HG02973 (cell line): ENCODE measurements around the gene BRD9.
"Not testable (repeated sequence)": the region's sequence is repeated elsewhere in the genome, so short reads cannot be mapped to it uniquely, and the experiment has no call there.

Experiments used
- ATAC-seq: cut with Tn5 transposase; IDR thresholded peaks from one replicate; pipeline ENCODE4 v1.9.1; 2021; ENCODE audit warnings: moderate library complexity; ENCODE audit not compliant: unreplicated experiment

The BRD9 gene

DNA sequence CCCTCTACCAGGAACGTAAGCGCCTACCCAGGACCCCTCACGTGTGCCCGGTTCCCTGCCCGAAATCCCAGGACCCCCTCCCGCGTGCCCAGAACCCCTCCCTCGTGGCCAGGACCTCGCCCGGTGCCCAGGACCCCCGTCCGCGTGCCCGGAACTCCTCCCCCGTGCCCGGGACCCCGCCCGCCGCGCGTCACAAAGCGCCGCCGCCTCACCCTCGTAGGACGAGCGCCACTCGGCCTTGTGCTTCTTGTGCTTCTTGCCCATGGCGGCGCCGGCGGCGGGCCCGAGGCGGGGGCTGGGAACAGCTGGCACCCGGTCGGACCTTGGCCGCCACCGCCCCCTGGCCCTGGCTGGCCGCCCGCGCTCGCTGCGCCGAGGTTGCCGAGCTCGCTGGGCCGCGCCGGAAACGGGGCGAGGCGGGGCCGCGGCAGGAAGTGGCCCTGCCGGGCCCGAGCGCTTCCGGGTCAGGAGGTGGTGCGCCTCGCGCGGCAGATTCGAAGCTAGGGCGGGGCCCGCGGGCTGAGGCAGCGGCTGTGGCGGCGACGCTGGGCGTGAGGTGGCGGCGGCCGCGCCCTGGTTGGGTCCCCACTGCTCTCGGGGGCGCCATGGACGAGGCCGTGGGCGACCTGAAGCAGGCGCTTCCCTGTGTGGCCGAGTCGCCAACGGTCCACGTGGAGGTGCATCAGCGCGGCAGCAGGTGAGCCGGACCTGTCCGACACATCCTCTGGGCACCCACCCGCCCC lies at the start of gene BRD9, which contains the start of gene TRIP13:
Gene BRD9, minus strand, starts transcription at position 408 of the 743 bp plus-strand sequence. Its CDS starts 144 bp downstream, at position 264.
Gene TRIP13, plus strand, starts transcription at position 491 of the 743 bp plus-strand sequence. Its CDS starts 115 bp downstream, at position 606.
- peak; percentile 92 for ATAC-seq

DNA sequence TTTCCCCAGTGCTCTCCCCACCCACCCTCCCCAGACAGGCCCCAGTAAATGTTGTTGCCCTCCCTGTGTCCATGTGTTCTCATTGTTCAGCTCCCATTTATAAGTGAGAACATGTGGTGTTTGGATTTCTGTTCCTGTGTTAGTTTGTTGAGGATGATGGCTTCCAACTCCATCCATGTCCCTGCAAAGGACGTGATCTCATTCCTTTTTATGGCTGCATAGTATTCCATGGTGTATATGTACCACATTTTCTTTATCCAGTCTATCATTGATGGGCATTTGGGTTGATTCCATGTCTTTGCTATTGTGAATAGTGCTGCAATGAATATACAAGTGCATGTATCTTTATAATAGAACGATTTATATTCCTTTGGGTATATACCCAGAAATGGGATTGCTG lies 48.1 kb upstream of the BRD9 start:
- ATAC-seq: not testable (repeated sequence)

DNA sequence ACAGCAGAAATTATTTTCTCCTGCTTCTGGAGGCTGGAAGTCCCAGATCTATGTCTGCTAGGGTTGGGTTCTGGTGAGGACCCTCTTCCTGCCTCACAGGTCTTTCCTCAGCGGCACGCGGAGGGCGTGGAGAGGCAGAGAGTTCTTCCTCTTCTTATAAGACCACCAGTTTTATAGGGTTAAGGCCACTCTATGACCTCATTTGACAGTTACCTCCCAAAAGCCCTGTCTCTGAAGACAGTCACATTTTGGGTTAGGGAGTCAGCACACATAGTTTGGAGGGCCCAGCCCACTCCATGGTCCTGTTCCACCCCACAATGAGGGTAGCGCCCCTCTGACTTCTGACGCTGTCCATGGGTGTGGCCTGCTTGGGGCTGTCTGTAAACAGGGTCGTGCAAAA lies 46.8 kb upstream of the BRD9 start:
- ATAC-seq: no peak

DNA sequence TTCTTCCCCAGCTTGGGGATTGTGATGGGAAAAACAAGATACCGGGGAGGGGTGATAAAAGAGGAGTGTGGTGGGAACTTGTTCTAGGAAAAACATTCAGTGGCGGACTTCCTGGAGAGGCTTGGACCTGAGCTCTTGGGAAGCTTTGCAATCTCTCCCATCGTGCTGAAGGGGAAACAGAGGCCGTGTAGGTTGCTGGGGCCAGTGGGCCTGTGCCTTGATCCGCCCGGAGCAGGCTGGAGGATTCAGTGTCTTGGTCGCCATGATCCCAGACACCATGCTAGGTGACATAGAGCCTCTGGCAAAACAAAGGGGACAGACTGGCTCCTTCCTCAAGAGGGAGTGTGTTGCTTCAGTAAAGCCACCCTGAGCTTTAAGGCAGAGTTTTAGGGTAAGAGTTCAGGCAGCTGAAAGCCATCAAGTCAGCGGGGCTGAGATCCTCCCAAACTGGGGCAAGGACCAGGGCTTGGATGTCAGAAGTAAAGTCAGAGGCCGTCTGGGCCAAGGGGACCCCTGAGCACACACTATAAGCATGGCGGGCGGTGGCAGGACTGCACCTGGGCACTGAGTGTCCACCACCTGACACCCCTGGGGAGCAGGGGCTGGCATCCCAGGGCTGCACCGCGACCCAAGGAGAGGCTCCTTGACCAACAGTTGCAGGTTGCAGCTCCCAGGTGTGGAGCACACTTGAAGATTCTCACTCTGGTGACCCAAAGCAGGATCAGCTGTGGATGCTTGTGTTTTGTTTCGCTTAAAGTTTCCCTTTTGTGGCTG lies 44.7 kb upstream of the BRD9 start:
- ATAC-seq: no peak

DNA sequence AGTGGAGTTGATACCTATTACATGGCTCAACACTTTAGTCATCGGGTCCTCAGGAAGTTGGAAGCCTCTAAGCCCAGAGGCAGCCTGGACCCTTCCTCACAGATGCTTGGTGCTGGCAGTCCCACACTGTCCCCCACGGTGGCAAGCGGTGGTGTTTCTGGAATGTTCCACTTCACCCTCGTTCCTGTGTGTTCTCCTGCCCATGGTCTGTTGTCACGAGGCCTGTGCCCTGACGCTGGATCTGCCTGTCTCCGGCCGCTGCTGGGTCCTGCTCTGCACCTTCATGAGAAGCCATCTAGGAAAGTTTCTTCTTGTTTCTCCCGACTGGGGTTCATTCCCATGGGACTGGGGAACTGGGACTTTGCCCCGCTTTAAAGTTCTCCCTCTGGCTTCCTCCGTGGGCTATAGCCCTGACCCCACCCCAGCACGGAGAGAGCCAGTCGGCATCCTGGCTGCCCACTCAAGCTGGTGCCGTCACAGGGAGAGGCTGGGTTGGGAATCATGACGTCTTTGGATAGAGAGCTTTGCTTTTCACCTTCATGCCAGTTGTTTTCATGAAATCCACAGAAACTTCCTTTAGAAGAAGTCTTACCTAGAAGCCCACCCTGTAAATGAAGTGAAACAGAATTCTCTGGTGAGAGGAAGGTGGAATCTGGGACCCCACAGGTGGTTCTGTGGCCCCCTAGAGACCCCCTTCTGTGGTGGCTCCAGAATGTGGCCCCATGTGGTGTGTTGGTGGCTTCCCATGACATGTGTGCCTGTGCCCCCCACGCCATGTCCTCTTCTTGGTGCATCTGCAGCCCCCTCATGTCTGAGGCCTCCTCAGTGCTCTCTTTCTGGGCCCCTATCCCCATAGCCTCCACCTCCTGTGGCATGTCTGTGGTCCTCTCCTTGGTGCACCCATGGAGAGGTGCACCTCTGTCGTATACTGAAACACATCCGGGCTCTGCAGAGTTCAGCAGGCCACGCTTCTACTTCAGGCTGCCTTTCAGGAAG lies 43.8 kb upstream of the BRD9 start:
- ATAC-seq: no peak

DNA sequence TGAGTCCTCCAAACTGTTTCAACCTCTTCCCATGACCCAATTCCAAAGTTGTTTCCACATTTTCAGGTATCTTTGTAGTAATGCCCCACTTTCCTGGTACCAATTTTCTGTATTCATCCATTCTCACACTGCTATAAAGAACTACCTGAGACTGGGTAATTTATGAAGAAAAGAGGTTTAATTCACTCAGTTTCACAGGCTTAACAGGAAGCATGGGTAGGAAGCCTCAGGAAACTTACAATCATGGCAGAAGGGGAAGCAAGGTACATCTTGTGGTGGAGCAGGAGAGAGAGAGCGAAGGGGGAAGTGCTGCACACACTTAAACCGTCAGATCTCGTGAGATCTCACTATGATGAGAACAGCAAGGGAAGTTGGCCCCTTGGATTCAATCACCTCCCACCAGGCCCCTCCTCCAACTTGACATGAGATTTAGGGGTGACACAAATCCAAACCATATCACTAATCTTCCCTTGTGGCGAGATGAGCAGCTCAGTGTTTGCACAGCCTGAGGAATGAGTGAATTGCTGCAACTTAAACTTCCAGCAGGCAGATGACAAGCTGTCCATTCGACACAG lies 43.0 kb upstream of the BRD9 start:
- no peak for ATAC-seq

DNA sequence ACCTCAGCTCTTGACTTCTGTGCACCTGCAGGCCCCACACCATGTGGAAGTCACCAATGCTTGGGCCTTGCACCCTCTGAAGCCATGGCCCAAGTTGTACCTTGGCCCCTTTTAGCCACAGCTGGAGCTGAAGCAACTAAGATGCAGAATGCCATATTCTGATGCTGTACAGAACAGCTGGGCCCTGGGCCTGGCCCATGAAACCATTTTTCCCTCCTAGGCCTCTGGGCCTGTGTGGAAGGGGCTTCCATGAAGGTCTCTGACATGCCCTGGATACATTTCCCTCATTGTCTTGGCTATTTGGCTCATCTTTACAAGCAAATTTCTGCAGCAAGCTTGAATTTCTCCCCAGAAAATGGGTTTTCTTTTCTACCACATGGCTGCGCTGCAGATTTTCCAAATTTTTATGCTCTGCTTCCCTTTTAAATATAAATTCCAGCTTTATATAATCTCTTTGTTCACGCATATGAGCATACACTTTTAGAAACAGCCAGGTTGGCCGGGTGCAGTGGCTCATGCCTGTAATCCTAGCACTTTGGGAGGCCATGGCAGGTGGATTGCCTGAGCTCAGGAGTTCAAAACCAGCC lies 41.9 kb upstream of the BRD9 start:
- not testable (repeated sequence) for ATAC-seq

DNA sequence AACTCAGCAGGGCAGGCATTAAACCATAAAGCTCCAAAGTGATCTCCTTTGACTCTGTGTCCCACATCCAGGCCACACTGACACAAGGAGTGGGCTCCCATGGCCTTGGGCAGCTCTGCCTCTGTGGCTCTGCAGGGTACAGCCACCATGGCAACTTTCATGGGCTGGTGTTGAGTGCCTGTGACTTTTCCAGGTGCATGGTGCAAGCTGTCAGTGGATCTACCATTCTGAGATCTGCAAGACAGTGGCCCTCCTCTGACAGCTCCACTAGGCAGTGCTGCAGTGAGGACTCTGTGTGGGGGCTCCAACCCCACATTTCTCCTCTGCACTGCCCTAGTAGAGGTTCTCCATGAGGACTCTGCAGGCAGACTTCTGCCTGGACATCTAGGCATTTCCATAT lies 41.4 kb upstream of the BRD9 start:
- not testable (repeated sequence) for ATAC-seq

DNA sequence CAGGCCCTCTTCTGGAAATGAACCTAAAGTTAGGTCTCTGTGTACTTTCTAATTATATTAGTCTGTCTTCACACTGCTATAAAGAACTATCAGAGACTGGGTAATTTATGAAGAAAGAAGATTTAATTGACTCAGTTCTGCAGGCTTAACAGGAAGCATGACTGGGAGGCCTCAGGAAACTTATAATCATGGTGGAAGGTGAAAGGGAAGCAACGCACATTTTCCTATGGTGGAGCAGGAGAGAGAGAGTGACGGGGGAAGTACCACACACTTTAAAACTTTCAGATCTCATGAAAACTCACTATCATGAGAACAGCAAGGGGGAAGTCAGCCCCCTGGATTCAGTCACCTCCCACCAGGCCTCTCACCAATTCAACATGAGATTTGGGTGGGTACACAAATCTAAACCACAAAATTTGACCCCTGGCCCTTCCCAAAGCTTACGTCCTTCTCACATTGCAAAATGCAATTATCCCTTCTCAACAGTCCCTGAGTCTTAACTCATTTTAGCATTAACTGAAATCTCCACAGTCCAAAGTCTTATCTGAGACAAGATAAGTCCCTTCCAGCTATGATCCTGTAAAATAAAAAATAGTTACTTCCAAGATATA lies 40.8 kb upstream of the BRD9 start:
- no peak for ATAC-seq

DNA sequence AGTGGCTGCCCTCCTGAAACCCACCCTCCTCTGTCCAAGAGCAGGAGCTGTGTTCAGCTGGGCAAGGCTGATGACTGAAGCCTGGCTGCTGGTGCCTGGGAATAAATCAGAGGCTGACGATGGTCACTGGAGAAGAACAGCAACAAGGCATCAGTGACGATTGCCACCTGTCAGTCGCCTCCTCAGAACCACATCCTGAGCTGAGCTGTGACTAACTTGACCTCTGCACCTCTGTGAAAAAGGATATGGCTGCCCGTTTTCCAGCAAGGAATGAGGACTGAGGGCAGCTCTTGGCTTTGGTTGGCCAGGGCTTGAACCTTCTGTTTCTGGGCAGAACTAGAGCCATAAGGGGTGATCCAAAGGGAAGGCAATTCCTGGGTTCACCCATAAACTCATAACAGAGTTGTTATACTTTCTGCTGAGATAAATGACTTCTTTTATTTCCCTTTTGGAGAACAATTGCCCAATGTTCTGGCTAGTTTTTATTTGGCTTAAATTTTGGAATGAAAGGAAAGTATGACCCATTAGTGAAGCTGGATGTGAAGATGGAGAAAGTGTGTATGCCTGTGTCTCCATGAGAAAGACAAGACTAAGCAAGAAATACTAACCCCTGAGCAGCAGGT lies 40.1 kb upstream of the BRD9 start:
- ATAC-seq: no peak

DNA sequence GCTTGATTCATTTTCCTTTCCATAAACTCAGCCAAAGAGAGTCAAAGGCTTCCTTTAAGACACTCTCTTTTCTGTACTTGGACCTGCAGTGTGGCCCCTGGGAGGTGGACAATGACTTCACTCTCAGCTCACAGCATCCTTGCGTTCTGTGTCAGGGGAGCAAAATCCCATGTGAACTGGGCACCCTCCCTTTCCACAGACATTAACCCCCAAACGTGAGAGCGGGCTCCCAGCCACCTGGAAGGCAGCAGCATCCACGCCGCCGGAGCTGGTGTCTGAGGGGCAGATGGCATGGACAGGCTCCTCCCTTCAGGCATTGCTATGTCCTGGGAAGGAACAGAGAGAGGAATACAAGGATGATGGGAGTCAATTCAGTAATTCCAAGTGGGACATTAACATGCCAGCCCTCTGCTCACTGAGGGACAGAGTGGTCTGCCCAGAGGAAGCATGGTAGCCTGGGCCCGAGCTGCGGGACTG lies 39.6 kb upstream of the BRD9 start:
- ATAC-seq: no peak

DNA sequence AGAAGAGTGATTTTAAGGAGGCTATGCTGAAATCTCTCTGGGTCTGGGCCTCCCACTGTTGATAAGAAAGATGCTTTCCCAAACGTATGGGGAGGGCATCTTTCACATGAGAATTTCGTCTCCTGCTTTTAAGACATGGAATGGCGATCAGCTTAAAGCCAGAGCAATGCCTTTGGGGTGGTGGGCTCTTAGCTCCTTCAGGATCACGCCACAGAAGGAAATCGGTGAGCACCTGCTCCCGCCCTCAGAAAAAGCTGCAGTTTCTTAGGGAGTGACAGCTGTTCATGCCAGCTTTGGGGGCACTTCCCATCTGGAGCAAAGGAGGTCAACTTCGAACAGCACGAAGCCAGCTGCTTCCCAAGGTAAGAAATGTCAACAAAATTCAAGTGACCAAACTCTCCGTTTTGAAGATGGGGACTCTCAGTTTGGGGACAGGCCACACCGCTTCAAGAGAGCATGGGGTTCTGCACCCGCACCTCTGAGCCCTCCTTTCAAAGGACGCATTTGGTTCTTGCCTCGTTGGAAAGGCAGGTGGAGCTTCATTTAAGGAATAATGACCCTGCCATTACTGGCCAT lies 39.1 kb upstream of the BRD9 start:
- no peak for ATAC-seq

DNA sequence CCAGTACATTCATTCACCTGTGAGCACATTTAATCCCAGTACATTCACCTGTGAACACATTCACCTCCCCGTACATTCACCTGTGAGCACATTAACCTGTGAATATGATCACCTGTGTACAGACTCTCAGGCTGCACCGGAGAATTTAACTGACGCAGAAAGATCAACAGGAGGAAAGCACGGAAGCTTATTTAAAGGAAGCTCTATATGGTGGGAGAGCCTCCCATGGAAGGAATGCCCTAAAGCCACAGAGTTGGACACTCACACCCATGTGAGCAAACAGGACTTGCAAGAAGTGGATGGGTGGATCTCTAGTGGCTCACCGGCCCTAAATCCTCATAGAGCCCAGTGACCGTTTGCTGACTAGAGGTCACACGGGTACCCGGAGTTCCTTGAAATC lies 38.3 kb upstream of the BRD9 start:
- ATAC-seq: no peak

DNA sequence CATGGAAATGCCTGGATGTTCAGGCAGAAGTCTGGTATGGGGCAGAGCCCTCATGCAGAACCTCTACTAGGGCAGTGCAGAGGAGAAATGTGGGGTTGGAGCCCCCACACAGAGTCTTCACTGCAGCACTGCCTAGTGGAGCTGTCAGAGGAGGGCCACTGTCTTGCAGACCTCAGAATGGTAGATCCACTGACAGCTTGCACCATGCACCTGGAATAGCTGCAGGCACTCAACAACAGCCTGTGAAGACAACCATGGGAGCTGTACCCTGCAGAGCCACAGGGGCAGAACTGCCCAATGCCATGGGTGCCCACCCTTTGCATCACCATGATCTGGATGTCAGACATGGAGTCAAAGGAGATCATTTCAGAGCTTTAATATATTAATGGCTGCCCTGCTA lies 37.0 kb upstream of the BRD9 start:
- ATAC-seq: no peak

DNA sequence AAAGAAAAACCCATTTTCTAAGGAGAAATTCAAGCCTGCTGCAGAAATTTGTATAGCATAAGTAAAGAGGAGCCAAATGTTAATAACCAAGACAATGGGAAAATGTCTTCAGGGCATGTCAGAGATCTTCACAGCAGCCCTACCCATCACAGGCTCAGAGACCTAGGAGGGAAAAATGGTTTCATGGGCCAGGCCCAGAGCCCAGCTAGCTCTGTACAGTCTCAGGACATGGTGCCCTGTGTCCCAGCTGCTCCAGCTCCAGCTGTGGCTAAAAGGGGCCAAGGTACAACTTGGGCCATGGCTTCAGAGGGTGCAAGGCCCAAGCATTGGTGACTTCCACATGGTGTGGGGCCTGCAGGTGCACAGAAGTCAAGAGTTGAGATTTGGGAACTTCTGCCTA lies 36.6 kb upstream of the BRD9 start:
- not testable (repeated sequence) for ATAC-seq

DNA sequence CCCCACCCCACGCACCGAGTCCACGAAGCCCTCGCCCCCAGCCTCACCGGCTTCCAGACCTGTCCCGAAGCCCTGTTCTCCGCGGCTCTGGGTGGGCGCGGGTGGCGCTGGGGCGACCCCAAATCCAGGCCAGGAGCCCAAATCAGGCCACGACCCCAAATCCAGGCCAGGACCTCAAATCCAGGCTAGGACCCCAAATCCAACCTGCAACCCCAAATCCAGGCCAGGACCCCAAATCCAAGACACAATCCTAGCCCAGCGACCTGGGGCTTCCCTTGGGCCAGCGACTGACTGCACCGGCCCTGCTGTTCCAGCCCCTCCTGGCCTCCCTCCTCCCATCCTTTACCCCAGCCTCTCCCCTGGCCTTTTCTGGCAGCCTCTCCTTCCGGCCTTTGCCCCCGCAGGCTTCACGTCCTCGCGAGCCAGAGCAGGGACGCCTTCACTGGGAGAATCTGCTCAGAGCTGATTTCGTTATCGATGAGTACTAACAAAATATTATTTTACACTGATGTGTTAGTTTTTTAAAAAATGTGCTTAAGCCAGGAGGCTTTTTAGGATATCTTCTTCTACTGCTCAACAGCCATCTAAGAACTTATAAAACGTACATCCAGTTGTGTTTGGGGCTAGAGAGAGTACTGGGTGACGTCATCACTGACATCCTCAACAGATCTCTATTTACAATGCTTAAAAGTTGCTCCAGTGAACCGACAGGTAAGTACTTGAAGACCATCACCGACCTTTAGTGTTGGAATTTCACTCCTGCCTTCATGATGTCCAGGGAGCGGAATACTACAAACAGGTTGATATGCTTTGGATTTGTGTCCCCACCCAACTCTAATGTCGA lies 34.8 kb upstream of the BRD9 start:
- no peak for ATAC-seq

DNA sequence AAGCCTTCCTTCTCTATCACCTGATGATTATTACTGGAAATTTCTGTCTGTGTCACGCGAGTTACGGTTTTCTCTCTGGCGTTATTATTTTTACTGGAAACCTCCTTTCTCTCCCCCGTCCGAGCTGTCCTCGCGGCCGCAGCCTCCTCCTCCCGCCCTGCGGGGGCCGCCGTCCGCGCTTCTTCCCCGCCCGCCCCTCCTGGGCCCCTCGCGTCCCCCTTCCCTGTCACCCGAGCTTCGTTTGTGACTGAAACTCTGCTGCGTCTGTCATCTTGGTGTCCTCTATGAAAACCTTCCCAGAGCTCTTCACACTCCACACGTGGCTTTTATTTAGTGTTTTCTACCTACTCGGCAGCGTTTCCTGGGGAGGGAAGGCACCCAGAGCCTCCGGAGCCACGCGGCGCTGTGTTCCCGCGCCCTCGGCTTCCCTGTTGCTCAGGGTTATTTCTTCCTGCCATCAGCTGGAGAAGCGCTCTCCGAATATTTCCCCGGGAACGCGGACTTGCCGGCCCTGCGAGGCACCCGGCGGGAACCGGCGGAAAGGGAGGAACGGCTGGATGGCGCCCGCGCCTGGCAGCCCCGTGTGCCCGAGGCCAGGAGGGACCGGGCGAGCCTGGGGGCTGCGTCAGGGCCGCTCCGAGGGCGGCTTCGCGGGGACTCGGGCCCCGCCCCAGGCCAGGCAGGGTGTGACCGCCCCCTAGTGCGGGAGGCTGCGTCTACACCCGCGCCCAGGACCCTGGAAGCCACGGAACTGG lies 34.0 kb upstream of the BRD9 start:
- no peak for ATAC-seq
